HG02571 (cell line): ENCODE results near the gene NXN.
"Not testable (repeated sequence)": the region's sequence is repeated elsewhere in the genome, so short reads cannot be mapped to it uniquely, and the experiment has no call there.

Source experiments
- ATAC-seq: cut with Tn5 transposase; IDR thresholded peaks from one replicate; pipeline ENCODE4 v1.9.1; 2021; ENCODE audit warnings: mild to moderate bottlenecking, moderate library complexity; ENCODE audit not compliant: unreplicated experiment

The NXN gene

GRCh38 chr17:749359-749758 is 230.2 kb downstream of the NXN start:
- not testable (repeated sequence) for ATAC-seq
